ENCODE measurements around the gene EHHADH. TPM values are rescaled to one million over a fixed set of nuclear protein-coding genes. Genes with fewer than 3 reads are reported as not detected.

Gene EHHADH
- polyA plus RNA-seq, 3 donors: 0.57 to 1.5 (median 1.1) TPM

DNA sequence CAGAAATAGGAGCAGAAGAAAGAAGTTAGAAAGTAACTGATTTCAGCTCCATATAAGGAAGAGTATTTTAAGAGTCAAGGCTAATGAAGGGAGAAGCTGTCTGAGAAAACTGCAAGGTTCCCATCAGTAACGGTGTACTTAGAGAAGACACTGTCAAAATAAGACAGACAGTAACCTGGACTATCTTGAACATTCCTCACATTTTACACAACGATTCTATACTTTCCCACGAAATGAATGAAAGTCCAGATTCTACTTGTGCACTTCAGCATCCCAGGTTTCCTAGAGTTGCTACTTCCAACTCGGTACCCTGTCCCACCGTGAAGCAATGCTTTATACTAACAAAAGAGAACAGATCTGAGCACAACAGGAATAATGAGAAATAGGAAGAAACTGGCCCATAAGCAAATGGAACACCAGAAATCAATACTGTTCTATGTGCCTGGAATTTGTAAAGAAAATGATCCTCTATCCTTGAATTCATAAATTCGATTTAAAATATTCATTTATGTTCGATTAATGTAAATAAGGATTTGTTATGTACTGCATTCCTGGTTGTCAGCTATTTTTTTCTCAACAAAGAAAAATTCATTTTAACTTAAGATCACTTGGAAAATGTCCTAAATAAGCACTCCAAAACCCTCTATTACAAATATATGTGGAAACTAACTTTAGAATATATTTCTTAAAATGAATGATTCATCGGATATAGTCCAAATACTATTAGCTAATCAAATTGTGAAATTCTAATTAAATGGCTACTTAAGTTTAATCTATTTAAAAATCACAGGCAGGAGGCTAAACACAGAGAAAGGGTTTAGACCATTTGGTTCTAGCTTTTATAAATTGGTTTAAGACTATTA, 102.5 kb downstream of the EHHADH start:
- no peak overlapping the region for H3K4me3 ChIP-seq (replicated peaks in 1 of 3; ENCODE audit: low read depth in 2 of 3, low read length in 3 of 3)
- H2AFZ ChIP-seq (ENCODE audit: insufficient read depth, low read depth, low read length, poor library complexity, severe bottlenecking): no peak overlapping the region
- H3K9me3 ChIP-seq (replicated peaks in 1 of 2; ENCODE audit: control insufficient read depth in 1 of 2, insufficient read depth in 1 of 2, low read length in 2 of 2): peaks cover 0 to 5% of the 10 kb centered on the region in 2 donors
- intact Hi-C loops (cut with micrococcal nuclease): no loop called here
- no peaks in the 10 kb centered on the region for H4K20me1 ChIP-seq (ENCODE audit: insufficient read depth, low read length)
- no peak overlapping the region for H3K27ac Mint-ChIP-seq
- peaks cover 8% of the 10 kb centered on the region for H3K4me1 Mint-ChIP-seq
- H3K36me3 Mint-ChIP-seq: peaks cover 3 to 4% of the 10 kb centered on the region in 2 donors
- peak overlapping the region in 1 of 2 donors; percentile 93 for H3K4me3 Mint-ChIP-seq
- 56% methylated on average over 2 of the region's 8 CpGs for WGBS (ENCODE audit: insufficient coverage)
- H3K4me2 ChIP-seq (replicated peaks; ENCODE audit: extremely low read depth, low read length, poor library complexity, severe bottlenecking): no peak overlapping the region
- H3K27ac ChIP-seq (ENCODE audit: low read depth in 1 of 2, low read length in 2 of 2): no peak overlapping the region
- H3K27me3 Mint-ChIP-seq (ENCODE audit: low read depth in 3 of 3): peaks cover 36 to 39% (median 38%) of the 10 kb centered on the region in 3 donors
- H3K79me2 ChIP-seq (ENCODE audit: insufficient read depth, low read length): no peaks in the 10 kb centered on the region
- H3K9me3 Mint-ChIP-seq: peaks cover 0 to 9% (median 3%) of the 10 kb centered on the region in 7 donors
- no peak overlapping the region for H3K9ac ChIP-seq (ENCODE audit: insufficient read depth, low read length, poor library complexity, severe bottlenecking)
- TF ChIP-seq, protein P1, sequence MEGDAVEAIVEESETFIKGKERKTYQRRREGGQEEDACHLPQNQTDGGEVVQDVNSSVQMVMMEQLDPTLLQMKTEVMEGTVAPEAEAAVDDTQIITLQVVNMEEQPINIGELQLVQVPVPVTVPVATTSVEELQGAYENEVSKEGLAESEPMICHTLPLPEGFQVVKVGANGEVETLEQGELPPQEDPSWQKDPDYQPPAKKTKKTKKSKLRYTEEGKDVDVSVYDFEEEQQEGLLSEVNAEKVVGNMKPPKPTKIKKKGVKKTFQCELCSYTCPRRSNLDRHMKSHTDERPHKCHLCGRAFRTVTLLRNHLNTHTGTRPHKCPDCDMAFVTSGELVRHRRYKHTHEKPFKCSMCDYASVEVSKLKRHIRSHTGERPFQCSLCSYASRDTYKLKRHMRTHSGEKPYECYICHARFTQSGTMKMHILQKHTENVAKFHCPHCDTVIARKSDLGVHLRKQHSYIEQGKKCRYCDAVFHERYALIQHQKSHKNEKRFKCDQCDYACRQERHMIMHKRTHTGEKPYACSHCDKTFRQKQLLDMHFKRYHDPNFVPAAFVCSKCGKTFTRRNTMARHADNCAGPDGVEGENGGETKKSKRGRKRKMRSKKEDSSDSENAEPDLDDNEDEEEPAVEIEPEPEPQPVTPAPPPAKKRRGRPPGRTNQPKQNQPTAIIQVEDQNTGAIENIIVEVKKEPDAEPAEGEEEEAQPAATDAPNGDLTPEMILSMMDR (IDR thresholded peaks at IDR 0.05): no peak
- no peaks in the 10 kb centered on the region for H3K36me3 ChIP-seq (replicated peaks in 1 of 2; ENCODE audit: control insufficient read depth in 1 of 2, insufficient read depth in 2 of 2, low read length in 2 of 2)
- H3K4me1 ChIP-seq (ENCODE audit: control insufficient read depth in 1 of 2, insufficient read depth in 2 of 2, low read length in 2 of 2): peaks cover 9 to 18% of the 10 kb centered on the region in 2 donors
- DNase-seq: no peak
- peaks cover 78 to 91% of the 10 kb centered on the region in 2 donors for H3K27me3 ChIP-seq (ENCODE audit: control insufficient read depth in 2 of 2, insufficient read depth in 2 of 2, low read length in 2 of 2)

DNA sequence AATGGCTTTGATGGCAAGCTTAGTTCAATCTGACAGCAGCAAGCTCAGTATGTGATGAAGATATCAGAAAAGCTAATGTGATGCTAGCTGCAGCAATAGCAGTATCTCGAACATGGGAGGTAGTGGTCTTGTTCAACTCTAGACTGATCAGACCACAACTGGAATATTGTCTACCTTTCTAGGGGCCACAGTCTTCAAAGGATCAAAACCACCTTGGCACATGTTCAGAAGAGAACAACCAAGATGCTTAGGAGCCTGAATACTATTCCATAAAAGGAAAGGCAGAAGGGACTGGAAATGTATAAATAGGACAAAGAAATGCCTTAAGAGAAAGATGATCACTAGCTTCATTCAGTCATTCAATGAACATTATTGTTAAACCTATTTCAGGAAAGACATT, 103.3 kb downstream of the EHHADH start:
- H3K27me3 ChIP-seq (ENCODE audit: control insufficient read depth in 2 of 2, insufficient read depth in 2 of 2, low read length in 2 of 2): peaks cover 80 to 90% of the 10 kb centered on the region in 2 donors
- no peak overlapping the region for H3K4me3 ChIP-seq (replicated peaks in 1 of 3; ENCODE audit: low read depth in 2 of 3, low read length in 3 of 3)
- no peak overlapping the region for H3K27ac ChIP-seq (ENCODE audit: low read depth in 1 of 2, low read length in 2 of 2)
- no peak overlapping the region for H2AFZ ChIP-seq (ENCODE audit: insufficient read depth, low read depth, low read length, poor library complexity, severe bottlenecking)
- Mint-ChIP-seq H3K27ac (no peak overlapping the region), H3K4me3 (peak overlapping the region in 1 of 2 donors; percentile 68), H3K27me3 (ENCODE audit: low read depth in 3 of 3) (peaks cover 31 to 39% (median 38%) of the 10 kb centered on the region in 3 donors), H3K4me1 (peaks cover 8% of the 10 kb centered on the region), H3K36me3 (peaks cover 3 to 4% of the 10 kb centered on the region in 2 donors), H3K9me3 (peaks cover 0 to 12% (median 3%) of the 10 kb centered on the region in 7 donors)
- intact Hi-C loops (cut with micrococcal nuclease): no loop called here
- H4K20me1 ChIP-seq (ENCODE audit: insufficient read depth, low read length): no peaks in the 10 kb centered on the region
- no CpG with 5 or more reads among the region's 1 CpG for WGBS (ENCODE audit: insufficient coverage)
- TF ChIP-seq, protein P1 (IDR thresholded peaks at IDR 0.05): no peak
- H3K4me1 ChIP-seq (ENCODE audit: control insufficient read depth in 1 of 2, insufficient read depth in 2 of 2, low read length in 2 of 2): peaks cover 9 to 18% of the 10 kb centered on the region in 2 donors
- no peaks in the 10 kb centered on the region for H3K79me2 ChIP-seq (ENCODE audit: insufficient read depth, low read length)
- no peaks in the 10 kb centered on the region for H3K36me3 ChIP-seq (replicated peaks in 1 of 2; ENCODE audit: control insufficient read depth in 1 of 2, insufficient read depth in 2 of 2, low read length in 2 of 2)
- H3K9ac ChIP-seq (ENCODE audit: insufficient read depth, low read length, poor library complexity, severe bottlenecking): no peak overlapping the region
- DNase-seq: no peak
- H3K4me2 ChIP-seq (replicated peaks; ENCODE audit: extremely low read depth, low read length, poor library complexity, severe bottlenecking): no peak overlapping the region
- H3K9me3 ChIP-seq (replicated peaks in 1 of 2; ENCODE audit: control insufficient read depth in 1 of 2, insufficient read depth in 1 of 2, low read length in 2 of 2): peaks cover 0 to 5% of the 10 kb centered on the region in 2 donors

Measured in CD14-positive monocyte (primary cell).